Measurements from ENCODE around the gene TCP1. TPM values are rescaled to one million over a fixed set of nuclear protein-coding genes. Genes with fewer than 3 reads are reported as not detected.
"Not testable (repeated sequence)": the region's sequence is repeated elsewhere in the genome, so short reads cannot be mapped to it uniquely, and the experiment has no call there.

The TCP1 gene
- total RNA-seq, 1 donor from 2014 or later, result 237 TPM

DNA sequence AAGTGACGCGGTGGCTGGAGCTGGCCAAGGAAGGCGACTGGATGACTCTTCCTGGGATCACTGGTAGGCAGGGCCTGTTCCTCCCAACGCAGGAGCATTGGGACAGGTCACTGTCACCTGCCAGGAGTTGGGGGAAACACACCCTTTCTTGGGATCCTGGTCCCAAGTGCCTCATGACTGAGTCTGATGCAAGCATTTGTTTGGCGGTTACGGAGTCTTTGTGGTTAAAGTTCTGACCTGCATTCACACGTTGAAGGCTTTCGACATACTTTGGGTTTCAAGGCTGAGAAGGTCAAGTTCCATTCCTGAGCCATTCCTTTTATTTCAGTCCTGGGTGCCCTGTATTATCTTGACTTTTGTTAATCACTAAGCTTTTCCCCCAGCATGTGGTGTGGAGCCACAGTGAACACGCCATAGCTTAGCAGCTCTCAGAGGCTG lies 16.6 kb upstream of the TCP1 start:
- no peak overlapping the region for H3K4me3 ChIP-seq (ENCODE audit: low read depth, low read length)
- no peak for DNase-seq (ENCODE audit: low read depth)
- TF ChIP-seq, protein P1, sequence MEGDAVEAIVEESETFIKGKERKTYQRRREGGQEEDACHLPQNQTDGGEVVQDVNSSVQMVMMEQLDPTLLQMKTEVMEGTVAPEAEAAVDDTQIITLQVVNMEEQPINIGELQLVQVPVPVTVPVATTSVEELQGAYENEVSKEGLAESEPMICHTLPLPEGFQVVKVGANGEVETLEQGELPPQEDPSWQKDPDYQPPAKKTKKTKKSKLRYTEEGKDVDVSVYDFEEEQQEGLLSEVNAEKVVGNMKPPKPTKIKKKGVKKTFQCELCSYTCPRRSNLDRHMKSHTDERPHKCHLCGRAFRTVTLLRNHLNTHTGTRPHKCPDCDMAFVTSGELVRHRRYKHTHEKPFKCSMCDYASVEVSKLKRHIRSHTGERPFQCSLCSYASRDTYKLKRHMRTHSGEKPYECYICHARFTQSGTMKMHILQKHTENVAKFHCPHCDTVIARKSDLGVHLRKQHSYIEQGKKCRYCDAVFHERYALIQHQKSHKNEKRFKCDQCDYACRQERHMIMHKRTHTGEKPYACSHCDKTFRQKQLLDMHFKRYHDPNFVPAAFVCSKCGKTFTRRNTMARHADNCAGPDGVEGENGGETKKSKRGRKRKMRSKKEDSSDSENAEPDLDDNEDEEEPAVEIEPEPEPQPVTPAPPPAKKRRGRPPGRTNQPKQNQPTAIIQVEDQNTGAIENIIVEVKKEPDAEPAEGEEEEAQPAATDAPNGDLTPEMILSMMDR (conservative IDR thresholded peaks at IDR 0.05; ENCODE audit: low read depth, low read length), result no peak

DNA sequence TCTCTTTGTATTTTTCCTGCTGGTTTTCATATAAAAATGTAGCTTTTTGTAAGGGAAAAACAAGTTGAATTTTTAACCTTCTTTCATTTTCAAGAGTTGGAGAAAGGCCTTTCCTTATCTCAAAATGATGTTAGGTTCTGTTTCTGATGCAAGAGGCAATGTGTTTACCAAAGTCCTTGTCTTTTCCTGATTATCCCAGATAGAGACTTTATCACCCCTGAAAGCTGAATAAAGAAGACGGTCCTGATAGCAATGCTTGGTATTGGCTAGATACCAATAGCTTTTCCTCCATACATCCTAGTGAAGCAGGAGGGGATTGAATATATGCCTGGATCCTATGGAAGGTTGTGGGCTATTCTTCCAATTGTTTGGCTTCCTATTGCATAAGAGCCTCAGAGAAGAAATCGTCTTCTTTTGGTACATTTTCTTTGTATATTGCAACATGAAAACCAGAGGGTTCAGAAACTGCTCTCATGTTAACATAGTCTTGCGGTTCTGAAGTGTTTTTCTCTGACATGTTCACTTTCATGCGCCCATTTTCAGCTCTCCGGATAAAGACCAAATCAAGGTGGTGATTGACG lies 16.1 kb upstream of the TCP1 start:
- H3K4me3 ChIP-seq (ENCODE audit: low read depth, low read length), result no peak overlapping the region
- TF ChIP-seq, protein P1 (conservative IDR thresholded peaks at IDR 0.05; ENCODE audit: low read depth, low read length), result no peak
- DNase-seq (ENCODE audit: low read depth), result no peak

DNA sequence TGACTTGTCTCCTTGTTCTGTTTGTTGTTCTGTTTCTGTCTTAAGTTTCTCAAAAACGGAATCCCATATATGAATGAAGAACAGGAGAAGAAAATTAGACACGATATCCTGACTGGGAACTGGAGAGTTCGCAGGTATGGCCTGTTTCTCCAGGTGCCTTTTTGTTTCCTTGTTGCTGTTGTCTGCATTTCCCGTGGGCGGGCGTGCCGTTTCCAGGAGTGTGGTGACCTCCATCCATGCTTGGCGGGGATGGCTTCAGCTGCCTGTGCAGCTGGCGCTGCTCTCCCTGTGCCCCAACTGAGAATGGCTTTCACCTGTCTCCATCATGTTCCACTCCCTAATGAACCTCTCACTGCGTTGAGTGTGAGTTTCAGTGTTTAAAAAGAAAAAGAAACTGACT lies 15.1 kb upstream of the TCP1 start:
- TF ChIP-seq, protein P1 (conservative IDR thresholded peaks at IDR 0.05; ENCODE audit: low read depth, low read length), result no peak

DNA sequence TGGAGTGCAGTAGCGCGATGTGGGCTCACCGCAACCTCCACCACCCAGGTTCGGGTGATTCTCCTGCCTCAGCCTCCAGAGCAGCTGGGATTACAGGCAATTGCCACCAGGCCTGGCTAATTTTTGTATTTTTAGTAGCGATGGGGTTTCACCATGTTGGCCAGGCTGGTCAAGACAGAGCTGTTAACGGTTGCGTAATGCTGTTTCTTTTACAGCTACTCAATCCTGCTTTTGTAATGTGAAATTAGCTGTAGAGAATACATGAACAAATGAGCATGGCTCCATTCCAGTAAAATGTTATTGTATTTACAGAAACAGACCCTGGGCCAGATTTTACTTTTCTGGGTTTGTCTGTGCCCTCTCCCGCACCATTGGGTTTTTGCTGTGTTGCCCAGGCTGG lies 12.5 kb upstream of the TCP1 start:
- TF ChIP-seq, protein P1 (conservative IDR thresholded peaks at IDR 0.05; ENCODE audit: low read depth, low read length), result no peak
- no peak for DNase-seq (ENCODE audit: low read depth)
- H3K4me3 ChIP-seq (ENCODE audit: low read depth, low read length), result no peak overlapping the region

More for the DNA sequence above, 15.1 kb upstream of the TCP1 start:
- no peak overlapping the region for H3K4me3 ChIP-seq (ENCODE audit: low read depth, low read length)
- no peak for DNase-seq (ENCODE audit: low read depth)

DNA sequence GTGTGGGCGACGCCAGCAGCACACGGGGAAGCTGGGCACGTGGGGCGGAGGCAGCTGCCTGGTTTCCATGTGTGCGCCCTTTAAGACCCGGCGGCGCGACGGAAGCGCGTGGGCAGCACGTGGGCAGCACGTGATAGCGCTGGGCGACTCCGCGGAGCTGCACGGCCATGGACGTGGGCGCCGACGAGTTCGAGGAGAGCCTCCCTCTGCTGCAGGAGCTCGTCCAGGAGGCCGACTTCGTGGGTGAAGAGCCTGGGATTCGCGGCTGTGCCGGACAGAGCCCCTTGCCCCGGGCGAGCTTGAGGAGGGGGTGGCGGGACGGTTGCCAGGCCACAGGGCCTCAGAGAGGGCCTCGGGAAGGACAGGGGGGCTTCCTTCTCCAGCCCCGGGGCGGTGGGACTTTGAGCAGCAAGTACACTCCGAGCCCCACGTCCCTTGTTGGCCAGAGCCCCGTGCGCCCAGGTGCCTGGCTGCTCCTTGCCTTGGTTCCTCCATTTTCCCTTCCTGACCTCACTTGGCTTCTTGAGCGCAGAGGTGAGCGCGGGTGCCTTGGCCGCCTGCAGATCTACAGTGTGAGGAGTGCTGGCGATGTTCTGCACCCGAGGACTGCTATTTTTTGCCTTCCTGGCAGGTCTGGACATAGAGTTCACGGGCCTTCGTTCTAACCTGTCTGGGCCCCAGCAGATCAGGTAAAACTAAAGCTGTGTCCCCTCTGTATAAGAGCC lies 10.9 kb upstream of the TCP1 start, which contains the start of gene PNLDC1:
Gene PNLDC1, plus strand, starts transcription at position 136 of the 725 bp plus-strand sequence. Its CDS starts 32 bp downstream, at position 168.
- no peak within 1 kb of the TSS for H3K4me3 ChIP-seq (ENCODE audit: low read depth, low read length)
- DNase-seq (ENCODE audit: low read depth), result no peak
- TF ChIP-seq, protein P1 (conservative IDR thresholded peaks at IDR 0.05; ENCODE audit: low read depth, low read length), result no peak

DNA sequence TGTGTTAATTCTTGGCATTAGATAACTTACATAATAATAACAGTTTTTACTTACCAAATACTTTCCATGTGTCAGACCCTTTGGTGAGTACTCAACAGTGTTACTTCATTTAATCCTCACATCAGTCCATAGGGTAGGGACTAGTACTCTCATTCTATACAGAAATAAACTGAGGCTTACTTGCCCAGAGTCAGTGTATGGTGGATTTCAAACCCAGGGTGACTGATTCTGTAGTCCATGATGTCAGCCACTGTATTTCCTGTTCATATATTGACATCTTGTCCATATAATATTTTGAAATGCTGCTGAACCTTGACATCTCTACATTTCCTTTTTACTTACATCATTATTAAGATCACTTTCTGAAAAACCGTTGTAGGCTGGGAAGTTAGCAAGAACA lies 8.2 kb upstream of the TCP1 start:
- TF ChIP-seq, protein P1 (conservative IDR thresholded peaks at IDR 0.05; ENCODE audit: low read depth, low read length), result no peak
- DNase-seq (ENCODE audit: low read depth), result no peak
- H3K4me3 ChIP-seq (ENCODE audit: low read depth, low read length), result no peak overlapping the region

DNA sequence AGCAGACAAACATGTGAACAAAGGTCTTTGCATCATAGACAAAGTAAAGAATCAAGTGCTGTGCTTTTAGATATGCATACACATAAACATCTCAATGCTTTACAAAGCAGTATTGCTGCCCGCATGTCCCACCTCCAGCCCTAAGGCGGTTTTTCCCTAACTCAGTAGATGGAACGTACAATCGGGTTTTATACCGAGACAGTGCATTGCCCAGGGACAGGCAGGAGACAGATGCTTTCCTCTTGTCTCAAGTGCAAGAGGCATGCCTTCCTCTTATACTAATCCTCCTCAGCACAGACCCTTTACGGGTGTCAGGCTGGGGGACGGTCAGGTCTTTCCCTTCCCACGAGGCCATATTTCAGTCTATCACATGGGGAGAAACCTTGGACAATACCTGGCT lies 5.6 kb upstream of the TCP1 start:
- DNase-seq (ENCODE audit: low read depth); H3K4me3 ChIP-seq (ENCODE audit: low read depth, low read length): not testable (repeated sequence)
